ENCODE data around the gene SLC25A40.
"Not testable (repeated sequence)": the region's sequence is repeated elsewhere in the genome, so short reads cannot be mapped to it uniquely, and the experiment has no call there.

The SLC25A40 gene

GRCh38 chr7:87876040-87876868, at the start of gene SLC25A40, which contains the start of gene DBF4:
Gene SLC25A40 (minus strand): TSS chr7:87876360. CDS start chr7:87858727, 17,633 bp downstream.
Gene DBF4 (plus strand): TSS chr7:87876493. CDS start chr7:87876733, 240 bp downstream.
- DNase-seq = peak; percentile 97

- not testable (repeated sequence) for DNase-seq
These were observed 46.7 kb upstream of the SLC25A40 start for GRCh38 chr7:87922759-87923395.

- no peak for DNase-seq
These were observed 44.4 kb upstream of the SLC25A40 start for GRCh38 chr7:87920578-87920977.

GRCh38 chr7:87919875-87920274, 43.7 kb upstream of the SLC25A40 start:
- no peak for DNase-seq

- DNase-seq = no peak
These were observed 42.6 kb upstream of the SLC25A40 start for GRCh38 chr7:87918740-87919139.

GRCh38 chr7:87912121-87912520, 36.0 kb upstream of the SLC25A40 start:
- no peak for DNase-seq

- DNase-seq = not testable (repeated sequence)
These were observed 32.7 kb upstream of the SLC25A40 start for GRCh38 chr7:87908814-87909213.

- DNase-seq = not testable (repeated sequence)
These were observed 31.2 kb upstream of the SLC25A40 start for GRCh38 chr7:87907136-87907906.

GRCh38 chr7:87899255-87899654, 23.1 kb upstream of the SLC25A40 start:
- no peak for DNase-seq

- DNase-seq = no peak
These were observed 19.2 kb upstream of the SLC25A40 start for GRCh38 chr7:87895363-87895762.

- DNase-seq = no peak
These were observed 10.7 kb upstream of the SLC25A40 start for GRCh38 chr7:87886875-87887274.

- no peak for DNase-seq
These were observed 8.9 kb upstream of the SLC25A40 start for GRCh38 chr7:87885018-87885417.

- DNase-seq = no peak
These were observed 6.2 kb upstream of the SLC25A40 start for GRCh38 chr7:87882151-87882937.

- DNase-seq = no peak
These were observed 2.1 kb upstream of the SLC25A40 start for GRCh38 chr7:87878208-87878735.

GRCh38 chr7:87877366-87878040, 1.3 kb upstream of the SLC25A40 start:
- DNase-seq = no peak

- peak; percentile 73 for DNase-seq
These were observed 692 bp upstream of the SLC25A40 start for GRCh38 chr7:87876869-87877234.

GRCh38 chr7:87875151-87876039, 765 bp downstream of the SLC25A40 start:
- DNase-seq = no peak

GRCh38 chr7:87874066-87874465, 2.1 kb downstream of the SLC25A40 start:
- no peak for DNase-seq

GRCh38 chr7:87873328-87873727, 2.8 kb downstream of the SLC25A40 start:
- not testable (repeated sequence) for DNase-seq

- no peak for DNase-seq
These were observed 3.8 kb downstream of the SLC25A40 start for GRCh38 chr7:87872346-87872745.

- DNase-seq = no peak
These were observed 5.7 kb downstream of the SLC25A40 start for GRCh38 chr7:87870471-87870870.
